COLO668 (cell line): ENCODE measurements around the gene NRG3.

Experiments
- DNase-seq: peaks from one replicate; lab custom pipeline; 2025; ENCODE audit not compliant: unreplicated experiment; lab: John Stamatoyannopoulos, UW

Gene NRG3

GRCh38 chr10:82361256-82361655 lies 486.3 kb downstream of the NRG3 start:
- no peak for DNase-seq

GRCh38 chr10:82377608-82378007 lies 502.6 kb downstream of the NRG3 start:
- DNase-seq = no peak

GRCh38 chr10:82378146-82378545 lies 503.2 kb downstream of the NRG3 start:
- no peak for DNase-seq

- no peak for DNase-seq
Observed at GRCh38 chr10:82383350-82383749, 508.4 kb downstream of the NRG3 start.

GRCh38 chr10:82390866-82391658 lies 516.1 kb downstream of the NRG3 start:
- DNase-seq = no peak

- DNase-seq = no peak
Observed at GRCh38 chr10:82391971-82392370, 517.0 kb downstream of the NRG3 start.

GRCh38 chr10:82392533-82392932 lies 517.5 kb downstream of the NRG3 start:
- DNase-seq = no peak

GRCh38 chr10:82394122-82394521 lies 519.1 kb downstream of the NRG3 start:
- DNase-seq = no peak

GRCh38 chr10:82394987-82395386 lies 520.0 kb downstream of the NRG3 start:
- DNase-seq = no peak

GRCh38 chr10:82396886-82397285 lies 521.9 kb downstream of the NRG3 start:
- DNase-seq = no peak

GRCh38 chr10:82397854-82398253 lies 522.9 kb downstream of the NRG3 start:
- no peak for DNase-seq

GRCh38 chr10:82399850-82400249 lies 524.9 kb downstream of the NRG3 start:
- DNase-seq = no peak

- DNase-seq = no peak
Observed at GRCh38 chr10:82400841-82401240, 525.8 kb downstream of the NRG3 start.

GRCh38 chr10:82402906-82403401 lies 528.0 kb downstream of the NRG3 start:
- DNase-seq = no peak

GRCh38 chr10:82409671-82410070 lies 534.7 kb downstream of the NRG3 start:
- DNase-seq = no peak

- no peak for DNase-seq
Observed at GRCh38 chr10:82411416-82411815, 536.4 kb downstream of the NRG3 start.

GRCh38 chr10:82420001-82420400 lies 545.0 kb downstream of the NRG3 start:
- no peak for DNase-seq

GRCh38 chr10:82429302-82429701 lies 554.3 kb downstream of the NRG3 start:
- DNase-seq = no peak

- no peak for DNase-seq
Observed at GRCh38 chr10:82438277-82438676, 563.3 kb downstream of the NRG3 start.

- DNase-seq = no peak
Observed at GRCh38 chr10:82440775-82441174, 565.8 kb downstream of the NRG3 start.

- no peak for DNase-seq
Observed at GRCh38 chr10:82452046-82452445, 577.1 kb downstream of the NRG3 start.

- no peak for DNase-seq
Observed at GRCh38 chr10:82452676-82453075, 577.7 kb downstream of the NRG3 start.
